HCEC 1CT (cell line): Measurements from ENCODE around the gene KCNAB2.
"Not testable (repeated sequence)": the region's sequence is repeated elsewhere in the genome, so short reads cannot be mapped to it uniquely, and the experiment has no call there.

Source experiments
- DNase-seq: peaks from one replicate; pipeline ENCODE4 v3.0.0-alpha.2; 2017

KCNAB2 gene

GRCh38 chr1:6011161-6011945, 34.3 kb upstream of the KCNAB2 start:
- no peak for DNase-seq

DNA sequence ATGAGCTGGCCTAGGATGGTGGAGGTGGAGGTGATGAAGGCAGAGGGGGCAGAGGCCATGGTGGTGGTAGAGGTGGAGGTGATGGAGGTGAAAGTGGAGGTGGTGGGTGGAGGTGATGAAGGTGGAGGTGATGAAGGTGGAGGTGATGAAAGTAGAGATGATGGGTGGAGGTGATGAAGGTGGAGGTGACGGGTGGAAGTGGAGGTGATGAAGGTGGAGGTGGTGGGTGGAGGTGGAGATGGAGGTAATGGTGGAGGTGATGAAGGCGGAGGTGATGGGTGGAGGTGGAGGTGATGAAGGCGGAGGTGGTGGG, 33.8 kb upstream of the KCNAB2 start:
- no peak for DNase-seq

DNA sequence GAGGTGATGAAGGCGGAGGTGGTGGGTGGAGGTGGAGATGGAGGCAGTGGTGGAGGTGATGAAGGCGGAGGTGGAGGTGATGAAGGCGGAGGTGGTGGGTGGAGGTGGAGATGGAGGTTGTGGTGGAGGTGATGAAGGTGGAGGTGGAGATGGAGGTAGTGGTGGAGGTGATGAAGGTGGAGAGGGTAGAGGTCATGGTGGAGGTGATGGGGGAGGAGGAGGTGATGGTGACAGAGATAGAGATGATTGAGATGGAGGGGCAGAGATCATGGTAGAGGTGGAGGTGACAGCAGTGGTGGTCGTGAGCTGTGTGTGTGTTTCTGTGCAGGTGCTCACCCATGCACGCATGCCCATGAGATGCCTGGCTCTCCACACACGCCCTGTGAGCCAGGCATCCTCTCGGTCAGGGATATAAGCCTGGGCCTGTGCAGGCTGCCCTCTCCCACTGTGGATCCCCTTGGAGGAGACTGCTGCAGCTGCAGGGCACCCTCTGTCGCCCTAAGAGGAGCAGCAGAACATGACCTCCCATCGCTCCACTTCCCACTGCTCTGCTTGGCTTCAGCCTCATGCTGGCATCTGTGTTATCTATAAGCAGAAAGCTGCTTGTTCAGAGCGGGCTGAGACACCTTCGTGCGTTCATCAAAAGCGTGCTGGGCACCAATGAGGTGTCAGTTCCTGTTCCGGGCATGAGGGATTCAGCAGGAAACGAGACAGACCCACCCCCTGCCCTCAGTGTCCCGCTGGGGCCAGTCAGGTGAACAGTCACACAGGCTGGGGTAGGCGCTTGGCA, 33.0 kb upstream of the KCNAB2 start:
- no peak for DNase-seq

GRCh38 chr1:6013491-6013890, 32.2 kb upstream of the KCNAB2 start:
- no peak for DNase-seq

DNA sequence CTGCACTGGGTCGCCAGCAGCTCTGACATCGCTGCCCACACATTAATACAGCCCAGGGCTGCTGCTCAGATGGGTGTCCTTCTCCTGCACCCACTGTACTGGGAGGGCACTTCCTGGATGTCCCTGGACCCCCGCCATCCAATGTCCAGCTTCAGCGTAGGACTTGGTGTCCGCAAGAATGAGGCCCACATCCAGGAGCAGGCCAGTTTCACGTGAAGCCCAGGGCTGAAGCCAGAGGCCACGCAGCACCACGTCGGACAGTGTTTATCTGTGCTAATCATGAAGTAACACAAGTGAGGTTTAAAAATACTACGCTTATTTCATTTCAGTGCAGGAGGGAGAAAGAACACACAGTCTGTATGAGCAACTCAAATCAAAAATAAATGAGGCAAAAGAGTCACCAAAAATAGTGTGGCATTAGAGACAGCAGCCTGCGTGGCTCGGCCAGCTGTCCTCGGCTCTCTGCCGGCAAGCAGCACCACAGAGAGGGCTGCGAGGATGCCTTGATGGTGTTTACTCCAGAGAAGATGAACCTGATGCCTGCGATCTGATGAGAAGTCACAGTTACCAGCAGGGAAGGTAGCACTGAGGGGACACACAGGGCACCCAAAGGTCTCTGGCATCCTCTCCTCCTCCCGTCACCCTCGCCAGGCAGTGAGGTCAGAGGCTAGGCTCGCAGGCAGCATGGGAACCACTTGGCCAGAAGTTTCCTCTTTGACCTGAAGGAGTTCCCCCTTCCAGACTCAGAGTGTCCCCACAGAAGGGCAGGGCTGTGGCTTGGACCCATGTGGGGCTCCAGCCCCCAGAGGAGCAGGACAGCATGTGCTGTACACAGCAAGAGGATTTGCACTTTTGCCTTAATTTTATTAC, 31.3 kb upstream of the KCNAB2 start:
- DNase-seq = no peak

DNA sequence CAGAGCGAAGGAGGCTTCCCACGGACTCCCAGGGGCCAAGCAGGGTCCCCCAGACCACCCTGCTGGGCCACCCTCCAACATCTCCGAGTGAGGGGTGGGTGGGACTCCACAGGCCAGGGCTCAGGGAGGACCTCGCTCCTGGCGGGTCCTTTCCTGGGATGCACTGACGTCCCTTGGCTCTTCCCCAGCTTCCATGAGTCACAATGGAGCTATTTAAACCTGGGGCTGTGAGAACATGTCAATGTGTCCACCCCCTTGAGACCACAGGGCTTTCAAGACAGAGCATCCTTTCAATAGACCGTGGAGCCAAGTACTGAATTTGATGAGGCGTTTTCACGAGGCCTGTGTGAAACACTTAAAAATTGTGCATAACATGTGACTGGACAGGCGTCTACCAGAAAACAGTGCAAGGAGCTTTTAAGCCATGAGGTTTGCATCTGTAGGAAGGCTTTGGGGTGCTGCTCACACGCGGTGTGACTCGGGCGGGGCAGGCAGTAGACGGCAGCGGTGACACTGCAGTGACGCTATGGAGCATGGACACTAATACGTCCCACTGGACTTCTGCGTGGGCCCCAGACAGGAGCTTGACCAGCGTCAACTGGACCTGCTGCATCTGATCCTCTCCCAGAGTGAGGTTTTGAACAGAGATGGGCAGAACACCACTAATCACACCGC, 29.4 kb upstream of the KCNAB2 start:
- no peak for DNase-seq

DNA sequence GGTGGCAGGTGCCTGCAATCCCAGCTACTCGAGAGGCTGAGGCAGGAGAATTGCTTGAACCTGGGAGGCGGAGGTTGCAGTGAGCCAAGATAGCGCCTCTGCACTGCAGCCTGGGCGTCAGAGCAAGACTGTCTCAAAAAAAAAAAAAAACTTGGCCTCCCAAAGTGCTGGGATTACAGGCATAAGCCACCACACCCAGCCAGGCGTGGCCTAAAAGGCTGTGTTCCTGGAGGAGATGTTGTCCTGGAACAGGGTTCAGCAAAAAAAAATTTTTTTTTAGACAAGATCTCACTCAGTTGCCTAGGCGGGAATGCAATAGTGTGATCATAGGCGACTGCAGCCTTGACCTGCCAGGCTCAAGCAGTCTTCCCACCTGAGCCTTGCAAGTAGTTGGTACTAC, 28.0 kb upstream of the KCNAB2 start:
- not testable (repeated sequence) for DNase-seq

- no peak for DNase-seq
Observed at GRCh38 chr1:6019166-6019845, 26.4 kb upstream of the KCNAB2 start.

- DNase-seq = no peak
Observed at GRCh38 chr1:6022193-6022592, 23.5 kb upstream of the KCNAB2 start.

DNA sequence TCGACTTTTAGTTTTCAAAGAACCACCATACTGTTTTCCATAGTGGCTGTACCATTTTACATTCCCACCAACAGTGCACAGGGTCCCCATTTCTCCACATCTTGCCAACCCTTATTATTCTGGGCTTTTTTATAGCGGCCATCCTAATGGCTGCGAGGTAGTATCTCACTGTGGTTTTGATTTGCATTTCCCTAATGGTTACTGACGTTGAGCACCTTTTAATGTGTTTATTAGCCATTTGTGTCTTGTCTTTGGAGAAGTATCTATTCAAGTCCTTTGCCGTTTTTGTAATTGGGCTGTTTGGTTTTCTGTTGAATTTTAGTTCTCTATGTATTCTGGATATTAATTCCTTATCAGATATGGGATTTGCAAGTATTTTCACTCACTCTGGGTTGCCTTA, 22.3 kb upstream of the KCNAB2 start:
- no peak for DNase-seq

DNA sequence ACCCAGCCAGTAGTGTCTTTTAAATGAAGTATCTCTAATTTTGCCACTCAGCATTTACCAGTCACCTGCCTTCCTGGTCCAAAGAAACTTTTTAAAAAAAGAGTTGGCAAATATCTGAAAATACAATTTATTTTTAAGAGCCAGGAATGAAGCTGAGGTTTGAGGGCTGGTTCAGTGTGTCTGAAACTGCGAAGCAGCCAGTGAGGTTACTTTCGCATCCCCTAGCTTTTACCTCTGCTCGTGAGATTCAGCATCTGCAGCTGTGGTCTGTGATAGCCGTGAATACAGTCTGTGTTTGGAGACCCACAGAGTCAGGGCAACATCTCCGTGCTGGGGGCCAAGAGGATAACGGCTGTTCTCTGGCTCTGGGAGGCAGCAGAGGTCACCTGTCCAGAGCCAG, 21.3 kb upstream of the KCNAB2 start:
- DNase-seq = no peak

DNA sequence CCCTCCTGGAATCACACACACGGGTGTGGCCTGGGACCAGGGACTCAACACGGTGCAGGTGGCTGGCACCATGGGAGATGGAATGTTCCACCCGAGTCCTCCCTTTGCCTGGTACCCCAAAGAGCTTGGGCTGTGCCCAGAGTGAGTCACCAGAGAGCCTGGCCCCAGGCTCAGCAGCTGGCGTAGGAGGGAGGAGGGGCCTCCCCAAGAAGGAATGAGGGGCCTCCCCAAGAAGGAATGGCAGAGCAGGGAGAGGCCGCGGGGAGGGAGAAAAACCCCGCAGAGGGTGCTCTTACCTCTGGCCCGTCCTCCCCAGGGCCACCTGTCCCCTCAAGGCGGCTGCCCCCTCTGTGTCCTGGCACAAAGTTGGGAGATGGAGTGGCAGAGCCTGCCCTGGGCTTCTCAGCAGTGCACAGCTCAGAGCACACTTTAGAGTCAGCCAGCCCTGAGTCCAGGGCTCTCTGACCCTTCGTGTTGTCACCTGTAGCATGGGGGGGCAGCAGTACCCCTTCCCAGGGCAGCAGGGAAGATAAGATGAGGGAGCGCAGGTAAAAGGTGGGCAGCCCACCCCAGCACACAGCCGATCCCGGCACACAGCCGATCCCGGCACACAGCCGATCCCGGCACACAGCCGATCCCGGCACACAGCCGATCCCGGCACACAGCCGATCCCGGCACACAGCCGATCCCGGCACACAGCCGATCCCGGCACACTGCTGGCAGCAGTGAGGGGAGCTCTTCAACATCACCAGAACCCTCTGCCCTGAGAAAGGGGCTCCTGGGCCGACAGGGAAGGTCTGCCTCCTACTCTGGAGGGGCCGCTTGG, 20.2 kb upstream of the KCNAB2 start:
- DNase-seq = peak; percentile 20

- peak; percentile 4 for DNase-seq
Observed at GRCh38 chr1:6026095-6026809, 19.4 kb upstream of the KCNAB2 start.

- DNase-seq = no peak
Observed at GRCh38 chr1:6027591-6027990, 18.1 kb upstream of the KCNAB2 start.

DNA sequence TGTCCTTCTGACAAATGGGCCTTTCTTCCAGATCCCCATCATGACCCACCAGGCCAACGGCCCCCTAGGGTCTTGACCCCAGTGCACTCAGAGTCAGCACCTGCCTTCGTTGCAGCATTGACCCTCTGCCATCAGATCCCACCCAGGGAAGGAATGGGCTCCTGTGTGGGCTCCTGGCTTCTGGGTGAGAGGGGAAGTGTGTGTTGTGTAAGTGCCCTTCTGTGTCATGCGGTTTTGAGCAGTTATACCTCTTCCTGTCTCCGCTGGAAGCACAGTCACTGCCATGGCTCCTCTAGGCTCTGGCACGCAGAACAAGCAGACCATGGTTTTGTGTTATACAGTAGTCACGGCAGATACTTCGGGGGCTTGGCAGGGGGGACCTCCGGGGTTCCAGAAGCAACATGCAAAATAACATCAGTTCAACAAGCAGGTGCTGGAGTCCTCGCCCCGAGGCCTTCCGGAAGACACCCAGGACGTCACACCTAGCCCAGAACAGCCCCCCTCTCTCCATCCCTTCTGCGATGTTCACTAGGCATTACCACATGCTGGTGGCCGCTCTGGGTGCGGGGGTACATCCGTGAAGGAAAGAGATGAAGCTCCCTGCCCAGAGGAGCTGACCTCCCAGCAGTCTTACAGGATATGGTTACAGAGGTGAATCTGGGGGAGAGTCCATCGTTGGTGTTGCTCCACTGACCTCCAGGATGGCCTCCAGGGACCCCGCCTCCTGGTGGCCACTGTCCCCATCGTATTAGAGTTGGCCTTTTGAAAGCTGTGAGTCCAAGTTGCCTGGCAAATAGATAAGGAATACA, 17.4 kb upstream of the KCNAB2 start:
- DNase-seq = peak; percentile 61

DNA sequence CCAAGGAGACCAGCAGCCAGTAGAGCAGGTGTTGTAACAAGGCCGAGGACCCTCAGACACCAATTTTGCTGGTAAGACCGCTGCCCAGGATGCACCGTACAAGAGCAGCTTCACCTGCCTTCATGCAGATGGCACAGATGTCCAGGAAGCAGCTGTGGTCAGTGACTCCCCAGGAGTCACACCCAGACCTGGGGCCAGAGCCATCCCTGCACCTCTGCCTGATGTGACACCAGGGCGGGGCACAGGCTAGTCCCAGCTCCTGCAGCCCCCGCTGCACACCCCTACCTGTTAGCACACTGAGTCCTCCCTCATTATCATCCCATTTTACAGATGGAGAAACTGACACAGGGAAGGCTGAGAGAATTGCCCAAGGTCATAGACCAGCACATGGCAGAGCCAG, 16.3 kb upstream of the KCNAB2 start:
- DNase-seq = no peak

GRCh38 chr1:6030132-6030531, 15.6 kb upstream of the KCNAB2 start:
- DNase-seq = no peak

DNA sequence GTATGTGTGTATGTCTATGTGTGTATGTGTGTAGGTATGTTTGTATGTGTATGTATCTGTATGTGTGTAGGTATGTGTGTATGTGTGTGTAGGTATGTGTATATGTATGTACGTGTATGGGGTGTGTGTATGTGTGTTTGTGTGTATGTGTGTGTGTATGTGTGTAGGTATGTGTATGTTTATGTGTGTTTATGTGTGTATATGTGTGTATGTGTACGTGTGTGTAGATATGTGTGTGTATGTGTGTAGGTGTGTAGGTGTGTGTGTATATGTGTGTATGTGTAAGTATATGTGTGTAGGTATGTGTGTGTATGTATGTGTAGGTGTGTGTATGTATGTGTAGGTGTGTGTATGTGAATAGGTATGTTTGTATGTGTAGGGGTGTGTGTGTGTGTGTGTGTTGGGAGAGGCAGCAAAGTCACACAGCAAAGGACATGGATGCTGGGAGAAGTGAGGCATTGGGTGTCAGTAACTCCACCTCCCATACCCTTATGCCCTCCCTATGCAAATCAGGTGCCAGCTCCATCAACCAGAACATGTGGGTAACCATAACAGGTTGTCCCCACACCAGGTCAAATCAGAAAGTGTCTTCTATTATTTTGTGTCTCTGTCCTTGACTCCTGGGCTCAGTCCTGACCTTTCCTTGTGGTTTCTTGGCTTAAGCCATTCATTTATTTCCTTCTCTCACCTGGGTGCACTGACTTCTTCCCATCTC, 15.0 kb upstream of the KCNAB2 start:
- DNase-seq = no peak

GRCh38 chr1:6033124-6033523, 12.6 kb upstream of the KCNAB2 start:
- DNase-seq = no peak
